ENCODE measurements around the gene DBN1. TPM values are rescaled to one million over a fixed set of nuclear protein-coding genes. Genes with fewer than 3 reads are reported as not detected.

The DBN1 gene
- total and polyA plus RNA-seq, 4 experiments from 2014 or later: 0.49 to 1.2 (median 0.99) TPM; not detected in 1

- intact Hi-C loops (cut with micrococcal nuclease): no loop called here
- no peak for DNase-seq
- H3K9me3 ChIP-seq (ENCODE audit: control insufficient read depth in 1 of 2, low read length in 2 of 2): no peaks in the 10 kb centered on the region
- no peaks in the 10 kb centered on the region for H3K36me3 Mint-ChIP-seq
- H3K4me3 ChIP-seq (ENCODE audit: low read length in 2 of 2): no peak overlapping the region
- H3K27ac ChIP-seq (ENCODE audit: low read depth, low read length): no peak overlapping the region
- peaks cover 0 to 8% (median 0%) of the 10 kb centered on the region in 4 donors for H3K4me1 Mint-ChIP-seq
- H3K27me3 Mint-ChIP-seq: no peaks in the 10 kb centered on the region
- H3K27ac Mint-ChIP-seq: no peak overlapping the region
- CTCF ChIA-PET (ENCODE audit: partially characterized antibody): no interaction called here
- no peaks in the 10 kb centered on the region for H3K36me3 ChIP-seq (ENCODE audit: insufficient read depth, low read length)
- H3K27me3 ChIP-seq (ENCODE audit: insufficient read depth, low read length): peaks cover 3% of the 10 kb centered on the region
- H3K4me3 Mint-ChIP-seq: no peak overlapping the region
- POLR2A ChIA-PET (ENCODE audit: partially characterized antibody): no interaction called here
- peaks cover 0 to 2% (median 0%) of the 10 kb centered on the region in 8 donors for H3K9me3 Mint-ChIP-seq
- H3K4me1 ChIP-seq (ENCODE audit: insufficient read depth, low read length): peaks cover 5% of the 10 kb centered on the region
These were observed 5.1 kb downstream of the DBN1 start for GRCh38 chr5:177468329-177468684.

- H3K9me3 Mint-ChIP-seq: peaks cover 0 to 2% (median 0%) of the 10 kb centered on the region in 8 donors
- no peak overlapping the region for H3K4me3 Mint-ChIP-seq
- no peak for DNase-seq
- no peak overlapping the region for H3K27ac Mint-ChIP-seq
- Histone ChIP-seq H3K36me3 (ENCODE audit: insufficient read depth, low read length) (no peaks in the 10 kb centered on the region), H3K9me3 (ENCODE audit: control insufficient read depth in 1 of 2, low read length in 2 of 2) (no peaks in the 10 kb centered on the region), H3K4me3 (ENCODE audit: low read length in 2 of 2) (no peak overlapping the region), H3K27me3 (ENCODE audit: insufficient read depth, low read length) (peaks cover 3% of the 10 kb centered on the region), H3K27ac (ENCODE audit: low read depth, low read length) (no peak overlapping the region), H3K4me1 (ENCODE audit: insufficient read depth, low read length) (peaks cover 3% of the 10 kb centered on the region)
- intact Hi-C loops (cut with micrococcal nuclease): no loop called here
- CTCF ChIA-PET (ENCODE audit: partially characterized antibody): interaction anchor here (1.6 kb wide), 1 partner anchor 77 kb away, joined by 4 read pairs; no protein-coding TSS in a partner anchor
- peaks cover 0 to 1% of the 10 kb centered on the region in 2 donors for H3K27me3 Mint-ChIP-seq
- H3K36me3 Mint-ChIP-seq: no peaks in the 10 kb centered on the region
- POLR2A ChIA-PET (ENCODE audit: partially characterized antibody): no interaction called here
- H3K4me1 Mint-ChIP-seq: peaks cover 0 to 6% (median 4%) of the 10 kb centered on the region in 4 donors
These were observed 6.0 kb downstream of the DBN1 start for GRCh38 chr5:177467436-177467835.

- Mint-ChIP-seq H3K9me3 (peaks cover 0 to 2% (median 0%) of the 10 kb centered on the region in 8 donors), H3K4me3 (no peak overlapping the region), H3K36me3 (no peaks in the 10 kb centered on the region), H3K27me3 (peaks cover 0 to 1% of the 10 kb centered on the region in 2 donors), H3K4me1 (peaks cover 0 to 10% (median 3%) of the 10 kb centered on the region in 4 donors), H3K27ac (no peak overlapping the region)
- ChIA-PET POLR2A (ENCODE audit: partially characterized antibody) (no interaction called here), CTCF (ENCODE audit: partially characterized antibody) (interaction anchor here (1.0 to 1.6 kb wide), 2 partner anchors 10 to 76 kb away, joined by 3 to 4 read pairs; no protein-coding TSS in a partner anchor)
- H3K9me3 ChIP-seq (ENCODE audit: control insufficient read depth in 1 of 2, low read length in 2 of 2): no peaks in the 10 kb centered on the region
- no peak for DNase-seq
- H3K4me1 ChIP-seq (ENCODE audit: insufficient read depth, low read length): peaks cover 4% of the 10 kb centered on the region
- intact Hi-C loops (cut with micrococcal nuclease): no loop called here
- no peak overlapping the region for H3K27ac ChIP-seq (ENCODE audit: low read depth, low read length)
- H3K4me3 ChIP-seq (ENCODE audit: low read length in 2 of 2): no peak overlapping the region
- H3K27me3 ChIP-seq (ENCODE audit: insufficient read depth, low read length): no peaks in the 10 kb centered on the region
- no peaks in the 10 kb centered on the region for H3K36me3 ChIP-seq (ENCODE audit: insufficient read depth, low read length)
These were observed 6.6 kb downstream of the DBN1 start for GRCh38 chr5:177466861-177467260.

- H3K36me3 Mint-ChIP-seq: no peaks in the 10 kb centered on the region
- H3K9me3 Mint-ChIP-seq: peaks cover 0 to 2% (median 0%) of the 10 kb centered on the region in 8 donors
- H3K4me1 Mint-ChIP-seq: peaks cover 0 to 10% (median 4%) of the 10 kb centered on the region in 4 donors
- H3K27ac Mint-ChIP-seq: no peak overlapping the region
- H3K4me3 Mint-ChIP-seq: no peak overlapping the region
- H3K27ac ChIP-seq (ENCODE audit: low read depth, low read length): no peak overlapping the region
- no peaks in the 10 kb centered on the region for H3K27me3 ChIP-seq (ENCODE audit: insufficient read depth, low read length)
- CTCF ChIA-PET (ENCODE audit: partially characterized antibody): interaction anchor here (1.3 kb wide), 1 partner anchor 61 kb away, joined by 7 read pairs; no protein-coding TSS in a partner anchor
- DNase-seq: no peak
- H3K27me3 Mint-ChIP-seq: peaks cover 0 to 1% of the 10 kb centered on the region in 2 donors
- H3K36me3 ChIP-seq (ENCODE audit: insufficient read depth, low read length): no peaks in the 10 kb centered on the region
- POLR2A ChIA-PET (ENCODE audit: partially characterized antibody): interaction anchor here (1.2 to 1.3 kb wide), 2 partner anchors 11 to 155 kb away, joined by 3 read pairs; no protein-coding TSS in a partner anchor
- H3K4me3 ChIP-seq (ENCODE audit: low read length in 2 of 2): no peak overlapping the region
- intact Hi-C loops (cut with micrococcal nuclease): no loop called here
- H3K4me1 ChIP-seq (ENCODE audit: insufficient read depth, low read length): peaks cover 5% of the 10 kb centered on the region
- H3K9me3 ChIP-seq (ENCODE audit: control insufficient read depth in 1 of 2, low read length in 2 of 2): no peaks in the 10 kb centered on the region
These were observed 8.4 kb downstream of the DBN1 start for GRCh38 chr5:177465044-177465443.

- POLR2A ChIA-PET (ENCODE audit: partially characterized antibody): interaction anchor here (1.1 kb wide), 1 partner anchor 151 kb away, joined by 3 read pairs; the partner anchor contains the start of gene MXD3
- Histone ChIP-seq H3K9me3 (ENCODE audit: control insufficient read depth in 1 of 2, low read length in 2 of 2) (no peaks in the 10 kb centered on the region), H3K4me3 (ENCODE audit: low read length in 2 of 2) (no peak overlapping the region), H3K27ac (ENCODE audit: low read depth, low read length) (no peak overlapping the region), H3K4me1 (ENCODE audit: insufficient read depth, low read length) (peaks cover 5% of the 10 kb centered on the region), H3K36me3 (ENCODE audit: insufficient read depth, low read length) (no peaks in the 10 kb centered on the region), H3K27me3 (ENCODE audit: insufficient read depth, low read length) (no peaks in the 10 kb centered on the region)
- DNase-seq: no peak
- Mint-ChIP-seq H3K4me3 (no peak overlapping the region), H3K27ac (no peak overlapping the region), H3K9me3 (peaks cover 0 to 2% (median 0%) of the 10 kb centered on the region in 8 donors), H3K4me1 (peaks cover 2 to 16% (median 8%) of the 10 kb centered on the region in 4 donors), H3K36me3 (peaks cover 0 to 3% of the 10 kb centered on the region in 2 donors), H3K27me3 (peaks cover 0 to 1% of the 10 kb centered on the region in 2 donors)
- CTCF ChIA-PET (ENCODE audit: partially characterized antibody): interaction anchor here (1.2 to 1.6 kb wide), 2 partner anchors 93 to 143 kb away, joined by 3 read pairs; no protein-coding TSS in a partner anchor
- intact Hi-C loops (cut with micrococcal nuclease): no loop called here
These were observed 11.3 kb downstream of the DBN1 start for GRCh38 chr5:177462021-177462670.

GRCh38 chr5:177459819-177460628 lies 13.4 kb downstream of the DBN1 start:
- peaks cover 5 to 21% (median 14%) of the 10 kb centered on the region in 4 donors for H3K4me1 Mint-ChIP-seq
- no peaks in the 10 kb centered on the region for H3K9me3 ChIP-seq (ENCODE audit: control insufficient read depth in 1 of 2, low read length in 2 of 2)
- H3K27ac Mint-ChIP-seq: no peak overlapping the region
- ChIA-PET POLR2A (ENCODE audit: partially characterized antibody) (interaction anchor here (0.7 to 1.1 kb wide), 3 partner anchors 56 to 151 kb away, joined by 3 to 4 read pairs (median 3); no protein-coding TSS in a partner anchor), CTCF (ENCODE audit: partially characterized antibody) (interaction anchor here (1.2 to 26.1 kb wide), 3 partner anchors 41 to 70 kb away, joined by 4 to 821 read pairs (median 271); partner anchors contain the start of genes F12 and PFN3)
- no peak overlapping the region for H3K4me3 Mint-ChIP-seq
- H3K36me3 Mint-ChIP-seq: peaks cover 0 to 5% of the 10 kb centered on the region in 2 donors
- no peak for DNase-seq
- H3K9me3 Mint-ChIP-seq: peaks cover 0 to under 1% (median 0%) of the 10 kb centered on the region in 8 donors
- no peak overlapping the region for H3K27ac ChIP-seq (ENCODE audit: low read depth, low read length)
- no peaks in the 10 kb centered on the region for H3K27me3 ChIP-seq (ENCODE audit: insufficient read depth, low read length)
- intact Hi-C loops (cut with micrococcal nuclease): loop anchor here (5.0 kb wide), 1 partner anchor 328 kb away; the partner anchor contains the start of gene NSD1
- peaks cover 12% of the 10 kb centered on the region for H3K4me1 ChIP-seq (ENCODE audit: insufficient read depth, low read length)
- no peak overlapping the region for H3K4me3 ChIP-seq (ENCODE audit: low read length in 2 of 2)
- peaks cover 1 to 2% of the 10 kb centered on the region in 2 donors for H3K27me3 Mint-ChIP-seq
- H3K36me3 ChIP-seq (ENCODE audit: insufficient read depth, low read length): no peaks in the 10 kb centered on the region
